IPS-NIHi7 (cell line): ENCODE results near the gene PIKFYVE.
"Not testable (repeated sequence)": the region's sequence is repeated elsewhere in the genome, so short reads cannot be mapped to it uniquely, and the experiment has no call there.

Source experiments
- DNase-seq: peaks from one replicate; pipeline ENCODE4 v3.0.0; 2012; ENCODE audit warnings: mixed read lengths; ENCODE audit errors: extremely low spot score

The PIKFYVE gene

GRCh38 chr2:208254118-208254870, 11.8 kb upstream of the PIKFYVE start:
- DNase-seq: peak; percentile 94

- DNase-seq: peak; percentile 96
Measured at GRCh38 chr2:208254871-208255556, 11.0 kb upstream of the PIKFYVE start, which contains the start of gene IDH1. IDH1 (minus strand) TSS chr2:208255071; CDS start chr2:208251551, 3,520 bp downstream.

GRCh38 chr2:208255557-208256106, 10.4 kb upstream of the PIKFYVE start:
- DNase-seq: no peak

- DNase-seq: no peak
Measured at GRCh38 chr2:208256192-208256782, 9.8 kb upstream of the PIKFYVE start.

GRCh38 chr2:208256849-208257813, 8.9 kb upstream of the PIKFYVE start:
- not testable (repeated sequence) for DNase-seq

- no peak for DNase-seq
Measured at GRCh38 chr2:208265371-208265800, 669 bp upstream of the PIKFYVE start.

GRCh38 chr2:208266553-208266893, 468 bp downstream of the PIKFYVE start:
- no peak for DNase-seq

- DNase-seq: no peak
Measured at GRCh38 chr2:208266936-208267335, 881 bp downstream of the PIKFYVE start.

GRCh38 chr2:208267526-208267925, 1.5 kb downstream of the PIKFYVE start:
- DNase-seq: not testable (repeated sequence)

GRCh38 chr2:208268156-208268952, 2.3 kb downstream of the PIKFYVE start:
- no peak for DNase-seq

GRCh38 chr2:208269091-208269490, 3.0 kb downstream of the PIKFYVE start:
- no peak for DNase-seq

GRCh38 chr2:208274748-208275147, 8.7 kb downstream of the PIKFYVE start:
- DNase-seq: no peak

- no peak for DNase-seq
Measured at GRCh38 chr2:208278549-208278948, 12.5 kb downstream of the PIKFYVE start.

- DNase-seq: no peak
Measured at GRCh38 chr2:208279236-208279635, 13.2 kb downstream of the PIKFYVE start.

- no peak for DNase-seq
Measured at GRCh38 chr2:208280234-208280633, 14.2 kb downstream of the PIKFYVE start.

- no peak for DNase-seq
Measured at GRCh38 chr2:208280933-208281332, 14.9 kb downstream of the PIKFYVE start.

- DNase-seq: no peak
Measured at GRCh38 chr2:208285853-208286252, 19.8 kb downstream of the PIKFYVE start.

- DNase-seq: no peak
Measured at GRCh38 chr2:208294482-208295024, 28.5 kb downstream of the PIKFYVE start.

- DNase-seq: no peak
Measured at GRCh38 chr2:208295834-208296233, 29.8 kb downstream of the PIKFYVE start.

GRCh38 chr2:208296610-208297009, 30.6 kb downstream of the PIKFYVE start:
- no peak for DNase-seq
